GM19099 (cell line): ENCODE results near the gene CMSS1.

Experiments
- POLR2A ChIP-seq: IDR thresholded peaks from 3 replicates; pipeline ENCODE4 v1.6.1; 2011; ENCODE audit warnings: low read depth; ENCODE audit not compliant: insufficient read length; ENCODE audit errors: extremely low read depth

Gene CMSS1

GRCh38 chr3:100089812-100090668 is 272.4 kb downstream of the CMSS1 start:
- no peak for TF ChIP-seq POLR2A

- TF ChIP-seq POLR2A: no peak
Measured at GRCh38 chr3:100090669-100091005, 273.0 kb downstream of the CMSS1 start.

GRCh38 chr3:100093831-100094230 is 276.2 kb downstream of the CMSS1 start:
- TF ChIP-seq POLR2A: no peak

- no peak for TF ChIP-seq POLR2A
Measured at GRCh38 chr3:100096866-100097265, 279.2 kb downstream of the CMSS1 start.

GRCh38 chr3:100097919-100098783 is 280.5 kb downstream of the CMSS1 start:
- TF ChIP-seq POLR2A: no peak

GRCh38 chr3:100098784-100099070 is 281.1 kb downstream of the CMSS1 start:
- TF ChIP-seq POLR2A: no peak

GRCh38 chr3:100099621-100100020 is 282.0 kb downstream of the CMSS1 start:
- no peak for TF ChIP-seq POLR2A

GRCh38 chr3:100100425-100100824 is 282.8 kb downstream of the CMSS1 start:
- TF ChIP-seq POLR2A: no peak

- TF ChIP-seq POLR2A: no peak
Measured at GRCh38 chr3:100102757-100103156, 285.1 kb downstream of the CMSS1 start.

- TF ChIP-seq POLR2A: peak; percentile 47
Measured at GRCh38 chr3:100103558-100104441, 286.1 kb downstream of the CMSS1 start.

GRCh38 chr3:100104442-100104798 is 286.8 kb downstream of the CMSS1 start:
- TF ChIP-seq POLR2A: peak; percentile 29

- TF ChIP-seq POLR2A: no peak
Measured at GRCh38 chr3:100104817-100105413, 287.3 kb downstream of the CMSS1 start.

- no peak for TF ChIP-seq POLR2A
Measured at GRCh38 chr3:100105501-100105900, 287.8 kb downstream of the CMSS1 start.

- no peak for TF ChIP-seq POLR2A
Measured at GRCh38 chr3:100106094-100106493, 288.4 kb downstream of the CMSS1 start.
